ENCODE data around the gene MXD1. TPM values are rescaled to one million over a fixed set of nuclear protein-coding genes. Genes with fewer than 3 reads are reported as not detected.

MXD1 gene
- total and polyA plus RNA-seq, 4 donors = 4.0 to 63.7 (median 38.2) TPM

DNA sequence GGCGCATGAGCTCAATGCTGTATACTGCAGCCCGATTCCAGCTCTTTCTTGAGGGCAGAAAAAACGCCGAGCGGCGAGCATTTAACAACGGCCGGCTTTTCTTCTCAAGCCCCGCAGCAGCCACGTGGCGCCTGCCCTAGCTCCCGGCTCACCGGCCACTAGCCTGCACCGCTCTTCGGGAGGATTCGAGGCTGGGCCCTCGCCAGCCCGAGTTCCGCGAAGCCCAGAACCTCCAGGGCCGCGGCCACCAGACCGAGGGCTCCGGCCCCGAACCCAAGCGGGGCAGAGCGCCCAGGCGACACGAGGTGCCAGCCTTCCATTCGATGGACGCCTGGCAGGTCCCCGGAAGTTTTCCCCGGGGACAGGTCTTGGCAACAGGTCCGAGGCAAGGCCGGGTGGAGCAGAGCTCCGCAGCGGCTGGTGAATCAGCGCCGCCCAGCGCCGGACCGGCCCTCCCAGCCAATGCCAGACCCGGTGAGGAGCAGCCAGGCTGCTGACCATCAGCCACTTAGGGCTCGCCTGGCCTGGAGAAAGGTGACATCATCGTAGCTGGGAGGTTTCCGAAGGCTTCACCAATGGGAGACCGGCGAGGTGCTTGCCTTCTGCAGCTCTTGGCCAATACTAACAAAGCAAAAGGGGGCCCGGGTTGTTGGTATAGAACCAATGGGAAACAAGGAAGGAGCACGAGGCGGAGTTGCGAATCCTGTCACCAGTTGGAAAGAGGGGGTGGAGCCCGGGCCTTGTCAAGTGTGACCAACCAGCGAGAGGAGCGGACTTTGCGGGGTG is 552 bp upstream of the MXD1 start:
- 0% methylated on average over 56 of the region's 56 CpGs for WGBS, 2 donors
- no peaks in the 10 kb centered on the region for H3K27me3 ChIP-seq (ENCODE audit: control insufficient read depth in 3 of 3, insufficient read depth in 3 of 3, low read length in 2 of 3)
- TF ChIP-seq, protein P1, sequence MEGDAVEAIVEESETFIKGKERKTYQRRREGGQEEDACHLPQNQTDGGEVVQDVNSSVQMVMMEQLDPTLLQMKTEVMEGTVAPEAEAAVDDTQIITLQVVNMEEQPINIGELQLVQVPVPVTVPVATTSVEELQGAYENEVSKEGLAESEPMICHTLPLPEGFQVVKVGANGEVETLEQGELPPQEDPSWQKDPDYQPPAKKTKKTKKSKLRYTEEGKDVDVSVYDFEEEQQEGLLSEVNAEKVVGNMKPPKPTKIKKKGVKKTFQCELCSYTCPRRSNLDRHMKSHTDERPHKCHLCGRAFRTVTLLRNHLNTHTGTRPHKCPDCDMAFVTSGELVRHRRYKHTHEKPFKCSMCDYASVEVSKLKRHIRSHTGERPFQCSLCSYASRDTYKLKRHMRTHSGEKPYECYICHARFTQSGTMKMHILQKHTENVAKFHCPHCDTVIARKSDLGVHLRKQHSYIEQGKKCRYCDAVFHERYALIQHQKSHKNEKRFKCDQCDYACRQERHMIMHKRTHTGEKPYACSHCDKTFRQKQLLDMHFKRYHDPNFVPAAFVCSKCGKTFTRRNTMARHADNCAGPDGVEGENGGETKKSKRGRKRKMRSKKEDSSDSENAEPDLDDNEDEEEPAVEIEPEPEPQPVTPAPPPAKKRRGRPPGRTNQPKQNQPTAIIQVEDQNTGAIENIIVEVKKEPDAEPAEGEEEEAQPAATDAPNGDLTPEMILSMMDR (IDR thresholded peaks at IDR 0.05; ENCODE audit: control extremely low read depth, extremely low read depth) = no peak

DNA sequence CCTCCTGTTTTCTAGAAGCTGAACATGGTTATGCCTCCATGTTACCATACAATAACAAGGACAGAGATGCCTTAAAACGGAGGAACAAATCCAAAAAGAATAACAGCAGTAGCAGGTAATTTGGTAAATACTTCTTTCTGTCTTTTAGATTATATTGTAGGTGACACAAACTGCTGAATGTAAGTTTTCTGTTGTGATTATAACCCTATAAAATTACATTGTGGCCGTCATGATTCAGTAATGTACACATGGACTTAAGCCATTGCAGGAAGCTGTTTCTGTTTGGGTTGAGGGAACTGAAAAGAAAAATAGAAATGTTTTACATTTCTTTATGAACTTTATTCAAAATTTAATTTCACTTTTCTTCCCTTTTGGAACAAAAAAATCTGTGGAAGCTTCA is 1.2 kb downstream of the MXD1 start:
- H3K27ac ChIP-seq (ENCODE audit: low read depth in 1 of 2, low read length in 1 of 2) = peak overlapping the region in 1 of 2 donors; percentile 15
- TF ChIP-seq, protein P1 (IDR thresholded peaks at IDR 0.05; ENCODE audit: control extremely low read depth, extremely low read depth) = no peak
- no peaks in the 10 kb centered on the region for H3K9me3 ChIP-seq (ENCODE audit: control insufficient read depth in 4 of 4, insufficient read depth in 3 of 4, low read length in 3 of 4)
- no peak overlapping the region for H3K4me3 ChIP-seq
- 38 to 45% methylated on average over 2 of the region's 2 CpGs for WGBS, 2 donors
- peaks cover 0 to 17% (median 5%) of the 10 kb centered on the region in 5 donors for H3K4me1 ChIP-seq (ENCODE audit: control insufficient read depth in 5 of 5, insufficient read depth in 5 of 5, low read length in 5 of 5)
- no peak for ATAC-seq (ENCODE audit: insufficient read depth, low FRiP score)
- H3K36me3 ChIP-seq (ENCODE audit: control insufficient read depth in 4 of 4, insufficient read depth in 4 of 4, low read length in 4 of 4) = peaks cover 4 to 9% (median 6%) of the 10 kb centered on the region in 4 donors
- peak overlapping the region in 1 of 2 donors; percentile 75 for H3K9ac ChIP-seq (ENCODE audit: insufficient read depth in 1 of 2, low read length in 2 of 2)
- no peaks in the 10 kb centered on the region for H3K27me3 ChIP-seq (ENCODE audit: control insufficient read depth in 3 of 3, insufficient read depth in 3 of 3, low read length in 2 of 3)
- no peak for DNase-seq

More for the DNA sequence above, 552 bp upstream of the MXD1 start:
- Histone ChIP-seq H3K36me3 (ENCODE audit: control insufficient read depth in 4 of 4, insufficient read depth in 4 of 4, low read length in 4 of 4) (peaks cover 3 to 9% (median 6%) of the 10 kb centered on the region in 4 donors), H3K9me3 (ENCODE audit: control insufficient read depth in 4 of 4, insufficient read depth in 3 of 4, low read length in 3 of 4) (no peaks in the 10 kb centered on the region), H3K4me3 (peak overlapping the region; percentile 55), H3K9ac (ENCODE audit: insufficient read depth in 1 of 2, low read length in 2 of 2) (peak overlapping the region; percentile 83 to 96), H3K27ac (ENCODE audit: low read depth in 1 of 2, low read length in 1 of 2) (peak overlapping the region; percentile 93 to 97), H3K4me1 (ENCODE audit: control insufficient read depth in 5 of 5, insufficient read depth in 5 of 5, low read length in 5 of 5) (peaks cover 0 to 17% (median 5%) of the 10 kb centered on the region in 5 donors)
- DNase-seq (peak; percentile 100), ATAC-seq (ENCODE audit: insufficient read depth, low FRiP score) (peak; percentile 94)

DNA sequence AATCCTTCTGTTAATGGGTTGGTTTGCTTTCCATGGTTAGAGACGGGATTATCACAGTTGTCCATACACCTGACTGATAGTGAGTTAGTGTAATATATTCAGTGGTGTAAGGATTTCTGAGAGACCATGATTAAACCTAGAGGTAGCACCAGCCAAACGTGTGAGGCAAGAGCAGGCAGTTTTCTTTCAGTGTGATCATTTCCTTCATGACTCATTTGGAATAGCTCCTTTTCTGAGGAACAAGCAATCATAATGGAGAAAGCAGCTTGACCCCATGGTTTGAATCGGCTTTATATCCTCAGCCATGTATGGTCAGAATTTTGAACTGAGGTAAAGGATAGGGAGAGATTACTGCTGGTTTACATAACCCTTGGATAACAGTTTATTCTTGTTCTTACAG is 2.9 kb downstream of the MXD1 start:
- WGBS, 2 donors = 50 to 60% methylated on average over 3 of the region's 3 CpGs
- Histone ChIP-seq H3K9me3 (ENCODE audit: control insufficient read depth in 4 of 4, insufficient read depth in 3 of 4, low read length in 3 of 4) (no peaks in the 10 kb centered on the region), H3K9ac (ENCODE audit: insufficient read depth in 1 of 2, low read length in 2 of 2) (no peak overlapping the region), H3K27me3 (ENCODE audit: control insufficient read depth in 3 of 3, insufficient read depth in 3 of 3, low read length in 2 of 3) (no peaks in the 10 kb centered on the region), H3K4me1 (ENCODE audit: control insufficient read depth in 5 of 5, insufficient read depth in 5 of 5, low read length in 5 of 5) (peaks cover 0 to 17% (median 5%) of the 10 kb centered on the region in 5 donors), H3K27ac (ENCODE audit: low read depth in 1 of 2, low read length in 1 of 2) (peak overlapping the region in 1 of 2 donors; percentile 38), H3K4me3 (no peak overlapping the region), H3K36me3 (ENCODE audit: control insufficient read depth in 4 of 4, insufficient read depth in 4 of 4, low read length in 4 of 4) (peaks cover 7 to 15% (median 13%) of the 10 kb centered on the region in 4 donors)
- TF ChIP-seq, protein P1 (IDR thresholded peaks at IDR 0.05; ENCODE audit: control extremely low read depth, extremely low read depth) = no peak
- DNase-seq (no peak), ATAC-seq (ENCODE audit: insufficient read depth, low FRiP score) (no peak)
